Ovary (tissue), 9 donors: Measurements from ENCODE around the gene KRTAP10-8. TPM values are rescaled to one million over a fixed set of nuclear protein-coding genes. Genes with fewer than 3 reads are reported as not detected.
"Not testable (repeated sequence)": the region's sequence is repeated elsewhere in the genome, so short reads cannot be mapped to it uniquely, and the experiment has no call there.

Experiments used
- DNase-seq, 5 donors: peaks; one replicate each; pipeline ENCODE4 v3.0.0-alpha.2; 2019 to 2020
- H3K27ac ChIP-seq, 2 donors: fragments of 200-600 bp; one replicate each; pipeline versions ENCODE4 v1.5.1 to v1.8.0; 2019 to 2022
- H3K27me3 ChIP-seq: fragments of 200-600 bp; one replicate; pipeline ENCODE4 v1.8.0; 2022
- H3K36me3 ChIP-seq: fragments of 200-600 bp; sonication (generic); one replicate; pipeline ENCODE4 v1.5.1; 2019
- H3K4me1 ChIP-seq: one replicate; pipeline ENCODE4 v1.8.1; 2013; ENCODE audit warnings: mild to moderate bottlenecking, moderate library complexity; ENCODE audit not compliant: insufficient read depth
- H3K4me3 ChIP-seq: fragments of 200-600 bp; sonication (generic); one replicate; pipeline ENCODE4 v1.5.1; 2017
- H3K9me3 ChIP-seq, 2 donors: fragments of 200-600 bp in 1 of 2; sonication (generic) in 1 of 2; one replicate each; pipeline versions ENCODE4 v1.5.1 to v1.8.1; 2013 to 2019; ENCODE audit warnings: mild to moderate bottlenecking in 1 of 2, moderate library complexity in 1 of 2
- EP300 ChIP-seq: sonication (generic); formaldehyde crosslinking; IDR thresholded peaks from one replicate; pipeline ENCODE4 v1.6.1; 2017; ENCODE audit warnings: antibody characterized with exemption
- POLR2A ChIP-seq: fragments of 450-650 bp; IDR thresholded peaks from one replicate; pipeline ENCODE4 v1.6.1; 2017; ENCODE audit warnings: antibody characterized with exemption, mild to moderate bottlenecking, moderate library complexity
- WGBS, 3 donors: extraction: QIAGEN DNeasy Blood & Tissue Kit in 1 of 3; methylation state at CpG; one replicate each; pipeline versions ENCODE4 v1.1.5 to v1.1.7; 2013 to 2017; 5-methylcytosine and 5-hydroxymethylcytosine counted together
- intact Hi-C, 4 donors: fragments of 100-400 bp; cut with DNase I; formaldehyde crosslinking; loops; one replicate each; pipeline versions ENCODE4 v1.11.0 to v1.15.1; 2022 to 2023
- polyA plus RNA-seq, 2 donors: library from polyadenylated mRNA; stranded (reverse); fragments of 200-250 nt in 1 of 2; fragments of 350-450 nt in 1 of 2; fragmentation: Illumina TruSeq in 1 of 2; extraction: RNeasy Lipid Tissue Mini Kit (QIAGEN cat#74804) in 1 of 2; gene quantifications; one replicate each; pipeline ENCODE4 v1.2.3, GENCODE V29; 2013 to 2014
- total RNA-seq, 7 donors: library from RNA; depleted of rRNA in 2 of 7; stranded (reverse); fragments of >200 nt in 2 of 7; fragmentation: NEBNext Ultra II Directional in 3 of 7; extraction: Animal tissue kit (Norgen Biotek cat#: 25700) in 3 of 7; gene quantifications; one replicate each; pipeline versions ENCODE4 v1.1.0 to v1.2.4, GENCODE V29; 2016 to 2023
- TF ChIP-seq, protein P1 (sequence below), 3 donors: fragments of 450-650 bp in 2 of 3; fragments of 200-600 bp in 1 of 3; IDR thresholded peaks; one replicate each; pipeline versions ENCODE4 v1.5.1 to v1.8.0; 2016 to 2022; ENCODE audit warnings: antibody characterized with exemption in 3 of 3, mild to moderate bottlenecking in 1 of 3
- donor health status: DM: no; HTN: no; CAD: no; lungs with moderate emphysema.
- donor health status: DM: no; HTN: no; CAD: no.
- donor health status: Bipolar disorder and iron deficiency.
- donor health status: DM: yes; HTN: yes; CAD: no.
- donor health status: DM: no; HTN: no; CAD: no.
- donor health status: DM: yes; HTN: yes; CAD: no.

KRTAP10-8 gene
- total and polyA plus RNA-seq, 9 donors: not detected

DNA sequence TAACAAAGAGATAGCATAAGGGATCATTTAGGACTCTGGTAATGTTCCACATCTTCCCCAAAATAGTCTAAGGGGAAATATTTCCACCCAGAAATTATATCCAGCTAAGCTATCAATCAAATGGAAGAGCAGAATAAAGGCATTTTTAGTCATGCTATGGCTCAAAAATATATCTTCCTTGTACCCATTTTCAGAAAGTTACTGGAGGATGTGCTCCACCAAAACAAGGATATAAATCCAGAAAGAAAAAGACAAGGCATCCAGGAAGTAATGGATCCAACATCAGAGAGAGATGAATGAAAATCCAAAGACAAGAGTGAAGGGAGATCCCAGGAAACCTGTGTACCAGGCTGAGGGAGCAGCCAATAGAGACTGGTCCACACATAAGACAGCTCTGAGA lies 2.7 kb upstream of the KRTAP10-8 start:
- no peaks in the 10 kb centered on the region for H3K4me1 ChIP-seq
- no peak for DNase-seq
- intact Hi-C loops: no loop called here
- no peaks in the 10 kb centered on the region for H3K9me3 ChIP-seq
- H3K4me3 ChIP-seq: no peak overlapping the region
- H3K27me3 ChIP-seq: no peaks in the 10 kb centered on the region
- no peaks in the 10 kb centered on the region for H3K36me3 ChIP-seq
- no peak for TF ChIP-seq POLR2A
- no peak for TF ChIP-seq EP300
- TF ChIP-seq, protein P1, sequence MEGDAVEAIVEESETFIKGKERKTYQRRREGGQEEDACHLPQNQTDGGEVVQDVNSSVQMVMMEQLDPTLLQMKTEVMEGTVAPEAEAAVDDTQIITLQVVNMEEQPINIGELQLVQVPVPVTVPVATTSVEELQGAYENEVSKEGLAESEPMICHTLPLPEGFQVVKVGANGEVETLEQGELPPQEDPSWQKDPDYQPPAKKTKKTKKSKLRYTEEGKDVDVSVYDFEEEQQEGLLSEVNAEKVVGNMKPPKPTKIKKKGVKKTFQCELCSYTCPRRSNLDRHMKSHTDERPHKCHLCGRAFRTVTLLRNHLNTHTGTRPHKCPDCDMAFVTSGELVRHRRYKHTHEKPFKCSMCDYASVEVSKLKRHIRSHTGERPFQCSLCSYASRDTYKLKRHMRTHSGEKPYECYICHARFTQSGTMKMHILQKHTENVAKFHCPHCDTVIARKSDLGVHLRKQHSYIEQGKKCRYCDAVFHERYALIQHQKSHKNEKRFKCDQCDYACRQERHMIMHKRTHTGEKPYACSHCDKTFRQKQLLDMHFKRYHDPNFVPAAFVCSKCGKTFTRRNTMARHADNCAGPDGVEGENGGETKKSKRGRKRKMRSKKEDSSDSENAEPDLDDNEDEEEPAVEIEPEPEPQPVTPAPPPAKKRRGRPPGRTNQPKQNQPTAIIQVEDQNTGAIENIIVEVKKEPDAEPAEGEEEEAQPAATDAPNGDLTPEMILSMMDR (IDR thresholded peaks at IDR 0.05): no peak
- H3K27ac ChIP-seq: no peak overlapping the region

DNA sequence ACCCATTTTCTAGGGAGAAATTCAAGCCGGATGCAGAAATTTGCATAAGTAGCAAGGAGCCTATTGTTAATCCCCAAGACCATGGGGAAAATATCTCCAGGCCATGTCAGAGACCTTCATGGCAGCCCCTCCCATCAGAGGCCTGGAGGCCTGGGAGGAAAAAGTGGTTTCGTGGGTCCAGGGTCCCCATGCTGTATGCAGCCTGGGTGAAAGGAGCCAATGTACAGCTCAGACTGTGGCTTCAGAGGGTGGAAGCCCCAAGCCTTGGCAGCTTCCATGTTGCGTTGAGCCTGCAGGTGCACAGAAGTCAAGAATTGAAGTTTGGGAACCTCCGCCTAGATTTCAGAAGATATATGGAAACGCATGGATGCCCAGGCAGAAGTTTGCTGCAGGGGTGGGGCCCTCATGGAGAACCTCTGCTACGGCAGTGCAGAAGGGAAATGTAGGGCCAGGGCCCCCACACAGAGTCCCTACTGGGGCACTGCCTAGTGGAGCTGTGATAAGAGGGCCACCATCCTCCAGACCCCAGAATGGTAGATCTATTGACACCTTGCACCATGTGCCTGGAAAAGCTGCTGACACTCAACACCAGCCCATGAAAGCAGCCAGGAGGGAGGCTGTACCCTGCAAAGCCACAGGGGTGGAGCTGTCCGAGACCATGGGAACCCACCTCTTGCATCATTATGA lies 1.6 kb upstream of the KRTAP10-8 start:
- WGBS, 3 donors: 91 to 95% (median 92%) methylated on average over 7 of the region's 7 CpGs
- H3K4me1 ChIP-seq, DNase-seq, H3K36me3 ChIP-seq, H3K27me3 ChIP-seq, H3K27ac ChIP-seq, intact Hi-C loops, H3K9me3 ChIP-seq, H3K4me3 ChIP-seq: not testable (repeated sequence)

DNA sequence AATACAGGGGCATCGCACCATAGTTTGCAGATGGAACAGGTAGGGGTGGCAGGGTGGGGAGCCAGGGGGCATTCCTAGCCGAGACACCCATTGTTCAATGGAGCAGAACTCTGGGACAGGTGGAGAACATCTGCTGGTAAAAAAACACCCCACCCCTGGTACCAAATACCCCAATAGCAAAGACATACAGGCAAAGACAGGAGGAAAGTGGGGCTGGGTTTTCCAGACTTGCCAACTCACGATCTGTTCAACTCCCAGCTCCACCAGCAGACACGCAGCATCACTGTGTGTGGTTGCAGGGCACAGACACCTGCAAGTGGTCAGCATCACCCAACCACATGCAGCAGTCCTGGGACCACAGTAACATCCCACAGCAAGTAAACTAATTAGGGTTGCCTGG lies 328 bp upstream of the KRTAP10-8 start:
- WGBS, 3 donors: 84 to 90% (median 89%) methylated on average over 4 of the region's 4 CpGs
- intact Hi-C loops: no loop called here
- no peak for DNase-seq
- Histone ChIP-seq H3K4me3 (no peak overlapping the region), H3K27ac (no peak overlapping the region), H3K27me3 (no peaks in the 10 kb centered on the region), H3K9me3 (no peaks in the 10 kb centered on the region), H3K4me1 (no peaks in the 10 kb centered on the region), H3K36me3 (no peaks in the 10 kb centered on the region)
- no peak for TF ChIP-seq POLR2A
- TF ChIP-seq, protein P1 (IDR thresholded peaks at IDR 0.05): no peak
- no peak for TF ChIP-seq EP300

DNA sequence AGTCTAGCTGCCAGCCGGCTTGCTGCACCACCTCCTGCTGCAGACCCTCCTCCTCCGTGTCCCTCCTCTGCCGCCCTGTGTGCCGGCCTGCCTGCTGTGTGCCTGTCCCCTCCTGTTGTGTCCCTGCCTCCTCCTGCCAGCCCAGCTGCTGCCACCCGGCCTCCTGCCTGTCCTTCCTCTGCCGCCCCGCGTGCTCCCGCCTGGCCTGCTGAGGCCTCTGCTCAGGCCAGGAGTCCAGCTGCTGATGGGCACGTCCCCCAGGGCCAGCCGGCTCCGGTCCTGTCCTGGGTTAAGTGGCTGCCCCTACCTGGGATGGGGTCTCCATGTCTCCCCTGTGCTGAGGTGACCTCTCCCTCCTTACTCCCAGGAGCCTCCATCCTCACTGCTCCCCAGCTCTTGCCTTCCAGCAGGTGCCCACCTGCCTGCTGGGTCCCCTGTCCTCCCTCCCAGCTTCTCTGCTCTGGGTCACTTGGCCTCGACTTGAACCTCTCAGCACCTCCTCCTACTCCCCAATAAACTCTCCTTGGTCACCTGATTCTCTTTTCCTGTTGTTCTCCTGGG lies 870 bp downstream of the KRTAP10-8 start:
- no peak for DNase-seq
- intact Hi-C loops: no loop called here
- 77 to 82% (median 79%) methylated on average over 13 of the region's 13 CpGs for WGBS, 3 donors

More for the DNA sequence above, 870 bp downstream of the KRTAP10-8 start:
- H3K9me3 ChIP-seq: no peaks in the 10 kb centered on the region
- H3K27me3 ChIP-seq: no peaks in the 10 kb centered on the region
- TF ChIP-seq, protein P1 (IDR thresholded peaks at IDR 0.05): no peak
- TF ChIP-seq POLR2A: no peak
- TF ChIP-seq EP300: no peak
- no peaks in the 10 kb centered on the region for H3K4me1 ChIP-seq
- no peaks in the 10 kb centered on the region for H3K36me3 ChIP-seq
- no peak overlapping the region for H3K4me3 ChIP-seq
- H3K27ac ChIP-seq: no peak overlapping the region
